ENCODE data around the gene RBMX.
"Not testable (repeated sequence)": the region's sequence is repeated elsewhere in the genome, so short reads cannot be mapped to it uniquely, and the experiment has no call there.

The RBMX gene

GRCh38 chrX:136878423-136878822 lies 2.1 kb downstream of the RBMX start:
- Histone ChIP-seq H3K79me2 (peaks cover 9% of the 10 kb centered on the region), H3K4me3 (ENCODE audit: low read depth, low read length) (no peak overlapping the region), H3K9me3 (ENCODE audit: control insufficient read depth, low read length) (no peaks in the 10 kb centered on the region), H3K4me2 (ENCODE audit: low read length) (peak overlapping the region; percentile 64), H3K27ac (no peak overlapping the region), H3K4me1 (no peaks in the 10 kb centered on the region), H2AFZ (no peak overlapping the region), H3K9ac (no peak overlapping the region), H3K27me3 (ENCODE audit: control insufficient read depth, insufficient read depth, low read length) (no peaks in the 10 kb centered on the region), H3K36me3 (ENCODE audit: control insufficient read depth, insufficient read depth, low read length) (no peaks in the 10 kb centered on the region)
- no peak for TF ChIP-seq CTCF (IDR thresholded peaks at IDR 0.05)

- not testable (repeated sequence) for H3K36me3 ChIP-seq (ENCODE audit: control insufficient read depth, insufficient read depth, low read length); H3K79me2 ChIP-seq; H2AFZ ChIP-seq; H3K27me3 ChIP-seq (ENCODE audit: control insufficient read depth, insufficient read depth, low read length); H3K4me1 ChIP-seq; H3K4me3 ChIP-seq (ENCODE audit: low read depth, low read length); H3K9me3 ChIP-seq (ENCODE audit: control insufficient read depth, low read length); H3K9ac ChIP-seq; H3K4me2 ChIP-seq (ENCODE audit: low read length); H3K27ac ChIP-seq
Observed at GRCh38 chrX:136874114-136874513, 6.4 kb downstream of the RBMX start.

GRCh38 chrX:136873210-136873609 lies 7.3 kb downstream of the RBMX start:
- H2AFZ ChIP-seq; H3K79me2 ChIP-seq; H3K4me1 ChIP-seq; H3K9ac ChIP-seq; H3K27ac ChIP-seq; H3K4me2 ChIP-seq (ENCODE audit: low read length); H3K36me3 ChIP-seq (ENCODE audit: control insufficient read depth, insufficient read depth, low read length); H3K4me3 ChIP-seq (ENCODE audit: low read depth, low read length); H3K9me3 ChIP-seq (ENCODE audit: control insufficient read depth, low read length); H3K27me3 ChIP-seq (ENCODE audit: control insufficient read depth, insufficient read depth, low read length): not testable (repeated sequence)

GRCh38 chrX:136872091-136872700 lies 8.3 kb downstream of the RBMX start:
- Histone ChIP-seq H3K9ac (no peak overlapping the region), H3K36me3 (ENCODE audit: control insufficient read depth, insufficient read depth, low read length) (no peaks in the 10 kb centered on the region), H3K27me3 (ENCODE audit: control insufficient read depth, insufficient read depth, low read length) (no peaks in the 10 kb centered on the region), H2AFZ (no peak overlapping the region), H3K27ac (no peak overlapping the region), H3K4me3 (ENCODE audit: low read depth, low read length) (no peak overlapping the region), H3K79me2 (no peaks in the 10 kb centered on the region), H3K9me3 (ENCODE audit: control insufficient read depth, low read length) (no peaks in the 10 kb centered on the region), H3K4me1 (no peaks in the 10 kb centered on the region), H3K4me2 (ENCODE audit: low read length) (no peak overlapping the region)
- TF ChIP-seq CTCF (IDR thresholded peaks at IDR 0.05): no peak

GRCh38 chrX:136870064-136870463 lies 10.5 kb downstream of the RBMX start:
- no peak for TF ChIP-seq CTCF (IDR thresholded peaks at IDR 0.05)
- no peaks in the 10 kb centered on the region for H3K36me3 ChIP-seq (ENCODE audit: control insufficient read depth, insufficient read depth, low read length)

More at GRCh38 chrX:136870064-136870463, 10.5 kb downstream of the RBMX start:
- Histone ChIP-seq H3K27me3 (ENCODE audit: control insufficient read depth, insufficient read depth, low read length) (no peaks in the 10 kb centered on the region), H3K4me2 (ENCODE audit: low read length) (no peak overlapping the region), H3K4me1 (no peaks in the 10 kb centered on the region), H3K9ac (no peak overlapping the region), H3K27ac (no peak overlapping the region), H3K9me3 (ENCODE audit: control insufficient read depth, low read length) (no peaks in the 10 kb centered on the region), H2AFZ (no peak overlapping the region), H3K79me2 (no peaks in the 10 kb centered on the region), H3K4me3 (ENCODE audit: low read depth, low read length) (no peak overlapping the region)

All from parathyroid adenoma (tissue), 2 donors.